ENCODE data around the gene CLOCK. TPM values are rescaled to one million over a fixed set of nuclear protein-coding genes. Genes with fewer than 3 reads are reported as not detected.

CLOCK gene
- total and polyA plus RNA-seq, 2 experiments from 2014 or later, result 9.6 to 29.3 TPM

DNA sequence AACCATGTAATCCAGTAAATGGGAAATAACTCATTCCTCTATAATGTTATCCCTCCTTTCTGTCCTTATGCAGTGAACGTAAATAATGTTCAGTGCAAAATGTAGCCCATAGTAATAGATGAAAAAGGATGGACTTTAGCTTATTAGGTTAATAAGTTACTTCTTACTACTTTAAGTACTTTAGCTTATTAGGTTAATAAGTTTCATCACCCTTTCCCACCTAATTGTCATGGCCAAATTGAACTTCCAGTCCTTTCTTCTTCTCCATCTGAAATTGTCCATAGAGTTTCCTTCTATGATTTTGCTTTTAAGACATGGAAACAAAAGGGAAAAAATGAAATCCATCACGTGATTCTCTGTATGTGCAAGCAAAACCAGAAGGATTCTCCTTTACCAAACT is 166.1 kb downstream of the CLOCK start:
- no peak overlapping the region for H3K4me2 ChIP-seq
- no peaks in the 10 kb centered on the region for H3K9me2 ChIP-seq (replicated peaks; ENCODE audit: insufficient read depth)
- no peak overlapping the region for H2AFZ ChIP-seq
- H3K27ac ChIP-seq, result no peak overlapping the region
- no peaks in the 10 kb centered on the region for H4K20me1 ChIP-seq (ENCODE audit: insufficient read depth, poor library complexity, severe bottlenecking)
- TF ChIP-seq, protein P1, sequence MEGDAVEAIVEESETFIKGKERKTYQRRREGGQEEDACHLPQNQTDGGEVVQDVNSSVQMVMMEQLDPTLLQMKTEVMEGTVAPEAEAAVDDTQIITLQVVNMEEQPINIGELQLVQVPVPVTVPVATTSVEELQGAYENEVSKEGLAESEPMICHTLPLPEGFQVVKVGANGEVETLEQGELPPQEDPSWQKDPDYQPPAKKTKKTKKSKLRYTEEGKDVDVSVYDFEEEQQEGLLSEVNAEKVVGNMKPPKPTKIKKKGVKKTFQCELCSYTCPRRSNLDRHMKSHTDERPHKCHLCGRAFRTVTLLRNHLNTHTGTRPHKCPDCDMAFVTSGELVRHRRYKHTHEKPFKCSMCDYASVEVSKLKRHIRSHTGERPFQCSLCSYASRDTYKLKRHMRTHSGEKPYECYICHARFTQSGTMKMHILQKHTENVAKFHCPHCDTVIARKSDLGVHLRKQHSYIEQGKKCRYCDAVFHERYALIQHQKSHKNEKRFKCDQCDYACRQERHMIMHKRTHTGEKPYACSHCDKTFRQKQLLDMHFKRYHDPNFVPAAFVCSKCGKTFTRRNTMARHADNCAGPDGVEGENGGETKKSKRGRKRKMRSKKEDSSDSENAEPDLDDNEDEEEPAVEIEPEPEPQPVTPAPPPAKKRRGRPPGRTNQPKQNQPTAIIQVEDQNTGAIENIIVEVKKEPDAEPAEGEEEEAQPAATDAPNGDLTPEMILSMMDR (IDR thresholded peaks at IDR 0.05; ENCODE audit: poor library complexity), result no peak
- TF ChIP-seq EZH2phosphoT487 (IDR thresholded peaks at IDR 0.05; ENCODE audit: low read depth, severe bottlenecking, unreplicated experiment), result no peak
- no peaks in the 10 kb centered on the region for H3K9me3 ChIP-seq (ENCODE audit: low read depth)
- H3K36me3 ChIP-seq (replicated peaks; ENCODE audit: insufficient read depth, low read depth), result no peaks in the 10 kb centered on the region
- H3K79me2 ChIP-seq, result no peaks in the 10 kb centered on the region
- no peak for DNase-seq (ENCODE audit: low spot score)
- 69% methylated on average over 2 of the region's 2 CpGs for WGBS (ENCODE audit: low lambda C conversion rate, missing lambda C conversion rate)
- no peaks in the 10 kb centered on the region for H3K27me3 ChIP-seq
- H3K4me1 ChIP-seq (ENCODE audit: insufficient read depth), result peaks cover 6% of the 10 kb centered on the region
- H3K4me3 ChIP-seq, result no peak overlapping the region

DNA sequence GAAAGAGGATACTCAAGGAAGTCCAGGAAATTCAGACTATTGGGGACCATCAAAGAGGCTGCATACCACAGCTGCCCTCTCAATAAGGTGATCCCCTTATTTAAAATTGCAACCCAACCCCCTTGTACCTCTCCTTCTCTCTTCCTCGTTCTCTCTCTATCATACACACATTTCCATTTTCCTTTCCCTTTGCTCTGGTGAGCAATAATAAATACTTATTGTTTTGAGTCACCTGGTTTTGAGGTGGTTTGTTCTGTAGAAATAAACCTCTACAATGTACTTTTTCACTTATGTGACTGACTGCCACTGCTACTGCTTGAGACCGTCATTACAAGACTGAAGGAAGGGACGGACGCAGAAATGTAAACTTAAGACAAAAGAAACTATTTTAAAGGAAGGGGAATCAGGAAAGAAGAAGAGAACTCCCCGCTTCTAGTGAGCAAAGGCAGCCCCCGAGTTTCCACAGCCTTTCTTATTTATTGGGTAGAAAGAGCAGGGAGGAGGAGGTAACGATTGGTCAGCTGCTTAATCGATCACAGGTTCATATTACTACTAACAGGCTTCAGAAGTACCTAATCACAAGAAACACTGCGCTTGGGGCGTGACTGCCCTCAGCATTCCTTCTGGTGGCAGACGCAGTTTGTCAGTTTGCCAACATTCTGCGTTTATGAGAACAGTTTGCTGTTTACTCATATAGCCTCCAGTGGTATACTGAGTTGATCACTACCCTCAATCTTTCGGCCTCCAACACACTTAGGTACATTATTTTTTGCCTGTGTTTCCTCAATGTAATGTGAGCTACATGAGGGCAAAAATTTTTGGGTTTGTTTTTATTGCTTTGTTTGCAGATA is 167.9 kb downstream of the CLOCK start:
- DNase-seq (ENCODE audit: low spot score), result no peak
- WGBS (ENCODE audit: low lambda C conversion rate, missing lambda C conversion rate), result 75% methylated on average over 13 of the region's 13 CpGs
- no peak overlapping the region for H3K27ac ChIP-seq

More for the DNA sequence above, 167.9 kb downstream of the CLOCK start:
- Histone ChIP-seq H2AFZ (no peak overlapping the region), H3K27me3 (no peaks in the 10 kb centered on the region), H3K4me2 (no peak overlapping the region), H3K4me3 (no peak overlapping the region), H3K79me2 (no peaks in the 10 kb centered on the region), H4K20me1 (ENCODE audit: insufficient read depth, poor library complexity, severe bottlenecking) (no peaks in the 10 kb centered on the region), H3K4me1 (ENCODE audit: insufficient read depth) (no peaks in the 10 kb centered on the region), H3K36me3 (replicated peaks; ENCODE audit: insufficient read depth, low read depth) (no peaks in the 10 kb centered on the region), H3K9me3 (ENCODE audit: low read depth) (no peaks in the 10 kb centered on the region), H3K9me2 (replicated peaks; ENCODE audit: insufficient read depth) (no peaks in the 10 kb centered on the region)
- TF ChIP-seq EZH2phosphoT487 (IDR thresholded peaks at IDR 0.05; ENCODE audit: low read depth, severe bottlenecking, unreplicated experiment) (no peak), EZH2 (IDR thresholded peaks at IDR 0.05; ENCODE audit: borderline replicate concordance) (no peak)
- TF ChIP-seq, protein P1 (IDR thresholded peaks at IDR 0.05; ENCODE audit: poor library complexity), result no peak

Small RNA genes lying within 50 kb of the gene (small RNA-seq; reads per million reads assigned to genes)
- gene RF00019, result not detected

Other genes starting within 250 kb of the CLOCK start
- gene SRD5A3, start 200.7 kb downstream of the CLOCK start, total RNA-seq, result 32.4 and 37.5 TPM in 2 replicates
- 48.7 and 64.3 TPM in 2 replicates for gene SRD5A3, start 200.7 kb downstream of the CLOCK start, polyA plus RNA-seq
- 146 and 160 TPM in 2 replicates for gene TMEM165, start 151.0 kb downstream of the CLOCK start, total RNA-seq
- 152 and 172 TPM in 2 replicates for gene TMEM165, start 151.0 kb downstream of the CLOCK start, polyA plus RNA-seq
- gene PDCL2, start 45.3 kb upstream of the CLOCK start, total RNA-seq, result not detected in 2 replicates
- not detected in 2 replicates for gene PDCL2, start 45.3 kb upstream of the CLOCK start, polyA plus RNA-seq
- gene NMU, start 89.4 kb upstream of the CLOCK start, total RNA-seq, result 7.6 and 20.1 TPM in 2 replicates
- gene NMU, start 89.4 kb upstream of the CLOCK start, polyA plus RNA-seq, result 2.0 and 5.2 TPM in 2 replicates